SK-N-DZ (cell line): Measurements from ENCODE around the gene MTFP1.
"Not testable (repeated sequence)": the region's sequence is repeated elsewhere in the genome, so short reads cannot be mapped to it uniquely, and the experiment has no call there.

Experiments used
- DNase-seq: peaks from one replicate; pipeline ENCODE4 v3.0.0-alpha.2; 2015; ENCODE audit warnings: low spot score

MTFP1 gene

GRCh38 chr22:30425327-30425615 is 297 bp upstream of the MTFP1 start:
- no peak for DNase-seq

GRCh38 chr22:30426388-30427353 is 1.1 kb downstream of the MTFP1 start:
- peak; percentile 56 for DNase-seq

GRCh38 chr22:30427871-30428270 is 2.3 kb downstream of the MTFP1 start:
- no peak for DNase-seq

- DNase-seq: no peak
Observed at GRCh38 chr22:30429887-30430286, 4.3 kb downstream of the MTFP1 start.

GRCh38 chr22:30430933-30431332 is 5.4 kb downstream of the MTFP1 start:
- no peak for DNase-seq

- no peak for DNase-seq
Observed at GRCh38 chr22:30432096-30432495, 6.5 kb downstream of the MTFP1 start.

GRCh38 chr22:30432520-30432919 is 7.0 kb downstream of the MTFP1 start:
- DNase-seq: no peak

GRCh38 chr22:30433227-30433626 is 7.7 kb downstream of the MTFP1 start:
- DNase-seq: no peak

GRCh38 chr22:30433773-30434172 is 8.2 kb downstream of the MTFP1 start:
- no peak for DNase-seq

GRCh38 chr22:30434843-30435242 is 9.3 kb downstream of the MTFP1 start:
- DNase-seq: no peak

- DNase-seq: no peak
Observed at GRCh38 chr22:30435674-30436126, 10.1 kb downstream of the MTFP1 start.

- DNase-seq: no peak
Observed at GRCh38 chr22:30436196-30436595, 10.6 kb downstream of the MTFP1 start.

GRCh38 chr22:30438559-30438958 is 13.0 kb downstream of the MTFP1 start:
- DNase-seq: no peak

- DNase-seq: no peak
Observed at GRCh38 chr22:30439226-30439625, 13.7 kb downstream of the MTFP1 start.

- DNase-seq: no peak
Observed at GRCh38 chr22:30439836-30440235, 14.3 kb downstream of the MTFP1 start.

- no peak for DNase-seq
Observed at GRCh38 chr22:30441088-30441487, 15.5 kb downstream of the MTFP1 start.

GRCh38 chr22:30444632-30445437 is 19.3 kb downstream of the MTFP1 start:
- DNase-seq: peak; percentile 76

- DNase-seq: no peak
Observed at GRCh38 chr22:30445438-30446145, 20.0 kb downstream of the MTFP1 start.

GRCh38 chr22:30447656-30448055 is 22.1 kb downstream of the MTFP1 start:
- no peak for DNase-seq

- not testable (repeated sequence) for DNase-seq
Observed at GRCh38 chr22:30451488-30451887, 25.9 kb downstream of the MTFP1 start.

- DNase-seq: no peak
Observed at GRCh38 chr22:30452861-30453260, 27.3 kb downstream of the MTFP1 start.
